Erythroblast (primary cell): ENCODE data around the gene KCNB1.

Source experiments
- GATA1 ChIP-seq: IDR thresholded peaks from 2 replicates; pipeline ENCODE4 v1.6.1; 2011; ENCODE audit warnings: low read depth, mild to moderate bottlenecking, control low read depth, low read length, moderate library complexity
- POLR2A ChIP-seq: IDR thresholded peaks from 2 replicates; pipeline ENCODE4 v1.6.1; 2011; ENCODE audit warnings: mild to moderate bottlenecking, low read length

GRCh38 chr20:49366687-49367086 is 115.8 kb downstream of the KCNB1 start:
- TF ChIP-seq POLR2A (no peak), GATA1 (no peak)
